Measurements from ENCODE around the gene ZNF148.
"Not testable (repeated sequence)": the region's sequence is repeated elsewhere in the genome, so short reads cannot be mapped to it uniquely, and the experiment has no call there.

Gene ZNF148

DNA sequence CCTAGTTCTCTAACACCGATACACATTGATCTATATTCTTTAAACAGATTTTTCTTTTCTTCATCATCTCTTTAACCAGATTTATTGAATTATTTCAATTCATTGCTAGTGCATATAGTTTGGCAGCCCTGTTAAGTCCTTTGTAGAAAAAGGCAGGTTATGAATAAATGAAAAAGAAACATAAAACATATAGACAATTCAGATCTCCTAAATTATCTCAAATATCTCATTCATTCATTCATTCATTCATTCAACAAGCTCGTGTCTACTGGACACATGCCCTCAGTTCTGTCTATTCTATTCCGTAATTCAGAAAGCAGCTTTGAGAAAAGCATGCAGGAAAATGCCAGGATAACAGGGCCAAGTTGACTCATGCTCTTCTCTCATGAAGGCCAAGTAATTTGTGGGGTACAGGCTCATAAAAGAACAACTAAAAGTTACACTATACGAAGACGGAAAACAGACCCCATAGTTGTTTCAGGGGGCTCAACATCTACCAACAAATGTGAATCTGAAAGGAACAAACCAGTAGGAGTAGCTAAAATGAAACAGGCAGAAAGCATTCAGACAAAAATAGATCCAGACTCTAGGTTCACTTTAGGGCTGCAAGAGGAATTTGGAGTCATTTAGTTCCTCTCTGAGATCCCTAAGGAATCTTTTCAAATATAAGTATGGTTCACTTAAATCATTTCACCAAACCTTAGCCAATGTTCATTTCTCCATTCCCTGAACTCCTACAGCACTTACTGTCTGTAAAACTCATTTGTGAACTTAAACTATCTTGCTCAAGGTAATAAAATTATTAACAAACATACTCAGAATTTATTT, 7.5 kb downstream of the ZNF148 start:
- DNase-seq: no peak

DNA sequence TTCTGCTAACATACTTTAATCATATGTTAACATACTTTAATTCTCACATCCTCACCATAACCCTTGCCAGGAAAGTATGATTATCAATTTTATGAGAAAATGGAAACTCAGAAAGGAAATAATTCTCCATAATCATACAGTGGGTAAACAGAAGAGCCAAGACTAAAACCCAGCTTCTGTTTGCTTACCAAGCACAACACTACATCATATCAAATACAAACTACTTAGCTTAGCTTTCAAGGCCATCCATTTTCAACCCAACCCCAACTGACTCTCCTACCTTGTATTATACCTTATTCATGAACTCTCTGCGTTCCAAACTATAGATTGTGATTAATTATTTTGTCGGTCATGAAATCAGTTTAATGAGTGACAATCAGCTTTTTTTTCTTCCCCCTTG, 9.0 kb downstream of the ZNF148 start:
- DNase-seq: no peak

- no peak for DNase-seq
Observed at GRCh38 chr3:125359700-125360099, 15.4 kb downstream of the ZNF148 start.

DNA sequence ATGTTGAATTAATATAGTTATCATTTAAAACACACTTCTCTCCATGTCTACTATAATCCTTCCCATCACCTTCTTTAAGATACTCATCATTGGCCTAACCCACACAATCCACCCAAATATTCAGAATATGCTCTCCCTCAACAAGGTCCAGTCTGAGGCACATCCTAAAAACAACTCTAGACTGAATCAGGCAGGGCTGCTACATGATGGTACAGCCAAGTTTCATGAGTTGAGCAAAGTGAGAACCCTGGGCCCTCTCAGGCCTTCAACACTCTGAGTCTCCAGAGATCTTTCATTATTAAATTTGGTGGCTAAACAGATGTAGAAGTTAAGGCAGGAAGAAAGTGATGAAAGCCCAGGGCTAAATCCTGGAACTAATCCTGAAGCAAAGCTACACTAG, 16.2 kb downstream of the ZNF148 start:
- no peak for DNase-seq

GRCh38 chr3:125357837-125358236, 17.3 kb downstream of the ZNF148 start:
- no peak for DNase-seq

GRCh38 chr3:125357032-125357658, 18.0 kb downstream of the ZNF148 start:
- peak; percentile 35 for DNase-seq

DNA sequence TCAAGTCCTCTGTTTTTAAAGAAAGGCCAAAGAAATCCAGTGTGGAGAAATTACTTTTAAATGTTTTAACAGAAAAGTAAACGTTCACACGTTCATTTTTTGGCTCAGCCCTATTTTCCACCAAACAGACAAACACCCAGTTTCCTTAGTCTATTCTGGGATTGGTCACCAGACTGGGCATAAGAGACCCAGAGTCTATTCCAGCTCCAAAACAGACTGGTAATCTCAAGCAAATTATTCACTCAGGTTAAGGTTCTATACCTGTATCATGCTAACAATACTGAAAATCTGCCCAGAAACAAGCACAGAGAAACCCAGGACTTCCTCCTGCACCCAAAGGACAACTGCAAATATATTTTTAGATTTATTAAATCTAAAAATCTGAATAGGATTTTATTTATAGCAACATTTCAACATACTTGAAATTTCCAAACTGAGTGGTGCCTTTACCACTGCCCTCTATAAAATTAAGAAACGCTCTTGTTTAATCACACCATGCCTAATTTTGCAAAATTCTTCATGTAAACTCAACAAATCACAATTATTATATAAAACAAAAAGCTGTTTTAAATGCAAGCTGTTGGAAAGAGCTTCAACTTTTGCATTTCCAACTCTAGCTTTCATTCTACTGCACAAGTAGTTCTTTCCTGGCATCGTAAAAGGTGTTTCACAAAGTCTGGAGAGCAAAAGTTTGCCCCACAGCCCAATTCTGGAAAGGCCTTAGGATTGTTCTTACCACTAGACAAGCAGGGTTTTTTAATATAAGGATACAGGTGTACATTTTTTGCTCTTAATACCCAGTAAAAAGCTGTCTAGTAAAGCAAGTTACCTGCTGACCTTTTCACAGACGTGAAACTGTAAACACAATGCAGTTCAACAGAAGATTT, 18.7 kb downstream of the ZNF148 start:
- no peak for DNase-seq

DNA sequence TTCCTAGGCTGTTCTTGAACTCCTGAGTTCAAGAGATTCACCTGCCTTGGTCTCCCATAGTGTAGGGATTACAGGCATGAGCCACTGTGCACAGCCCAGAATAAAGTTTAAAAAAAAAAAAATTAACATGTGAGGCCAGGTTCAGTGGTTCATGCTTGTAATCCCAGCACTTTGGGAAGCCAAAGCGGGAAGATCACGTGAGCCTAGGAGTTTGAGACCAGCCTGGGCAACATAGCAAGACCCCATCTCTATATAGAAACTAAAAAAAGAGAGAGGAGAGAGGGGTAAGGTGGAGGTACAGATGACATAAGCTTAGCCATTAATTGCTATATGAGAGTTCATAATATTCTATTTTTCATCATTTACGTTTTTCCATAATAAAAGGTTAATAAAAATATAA, 21.5 kb downstream of the ZNF148 start:
- DNase-seq: no peak

GRCh38 chr3:125353128-125353527, 22.0 kb downstream of the ZNF148 start:
- no peak for DNase-seq

DNA sequence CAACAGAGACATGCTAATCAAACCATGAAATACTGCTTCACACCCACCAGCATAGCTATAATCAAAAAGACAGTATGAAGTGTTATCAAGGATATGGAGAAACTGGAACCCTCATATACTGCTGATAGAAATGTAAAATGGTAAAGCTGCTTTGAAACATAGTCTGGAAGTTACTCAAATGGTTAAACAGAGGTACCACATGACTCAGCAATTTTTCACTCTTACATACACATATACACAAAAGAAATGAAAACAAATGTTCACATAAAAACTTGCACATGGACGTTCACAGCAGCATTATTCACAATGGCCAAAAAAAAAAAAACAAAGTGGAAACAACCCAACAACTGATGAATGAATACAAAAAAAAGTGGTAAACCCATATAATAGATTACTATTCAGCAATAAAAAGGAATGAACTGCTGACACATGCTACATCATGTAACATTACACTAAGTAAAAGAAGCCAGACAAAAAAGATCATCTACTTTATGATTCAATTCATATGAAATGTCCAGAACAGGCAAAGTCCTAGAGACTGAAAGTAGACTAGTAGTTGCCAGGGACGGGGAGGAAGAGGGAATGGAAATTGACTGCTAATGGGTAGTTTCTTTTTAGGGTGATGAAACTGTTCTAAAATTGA, 23.2 kb downstream of the ZNF148 start:
- no peak for DNase-seq

GRCh38 chr3:125351152-125351551, 24.0 kb downstream of the ZNF148 start:
- DNase-seq: no peak

- no peak for DNase-seq
Observed at GRCh38 chr3:125350597-125350996, 24.5 kb downstream of the ZNF148 start.

DNA sequence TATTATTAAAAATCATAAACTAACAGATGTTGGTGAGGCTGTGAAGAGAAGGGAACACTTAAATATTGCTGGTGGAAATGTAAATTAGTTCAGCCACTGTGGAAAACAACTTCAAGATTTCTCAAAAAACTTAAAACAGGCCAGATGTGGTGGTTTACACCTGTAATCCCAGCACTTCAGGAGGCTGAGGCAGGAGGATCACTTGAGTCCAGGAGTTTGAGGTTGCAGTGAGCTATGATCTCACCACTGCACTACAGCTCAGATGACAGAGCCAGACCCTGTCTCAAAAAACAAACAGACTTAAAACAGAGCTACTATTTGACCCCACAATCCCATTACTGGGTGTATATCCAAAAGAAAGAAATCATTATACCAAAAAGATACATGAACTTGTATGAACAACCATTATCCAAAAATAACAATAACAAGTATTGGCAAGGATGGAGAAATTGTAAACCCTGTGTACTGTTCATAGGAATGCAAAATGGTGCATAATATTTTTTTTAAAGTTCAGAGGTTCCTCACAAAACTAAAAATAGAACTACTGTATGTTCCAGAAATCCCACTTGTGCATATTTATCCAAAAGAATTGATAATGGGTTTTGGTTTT, 25.5 kb downstream of the ZNF148 start:
- no peak for DNase-seq

- no peak for DNase-seq
Observed at GRCh38 chr3:125349055-125349454, 26.1 kb downstream of the ZNF148 start.

DNA sequence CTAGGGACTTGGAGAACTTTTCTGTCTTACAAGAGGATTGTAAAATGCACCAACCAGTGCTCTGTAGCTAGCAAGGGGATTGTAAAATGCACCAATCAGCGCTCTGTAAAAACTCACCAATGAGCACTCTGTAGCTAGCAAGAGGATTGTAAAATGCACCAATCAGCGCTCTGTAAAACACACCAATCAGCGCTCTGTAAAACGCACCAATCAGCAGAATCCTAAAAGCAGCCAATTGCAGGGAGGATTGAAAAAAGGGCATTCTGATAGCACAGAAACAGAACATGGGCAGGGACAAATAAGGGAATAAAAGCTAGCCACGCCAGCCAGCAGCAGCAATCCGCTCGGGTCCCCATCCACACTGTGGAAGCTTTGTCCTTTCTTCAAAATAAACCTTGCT, 31.8 kb downstream of the ZNF148 start:
- not testable (repeated sequence) for DNase-seq

- no peak for DNase-seq
Observed at GRCh38 chr3:125340121-125340520, 35.0 kb downstream of the ZNF148 start.

GRCh38 chr3:125337506-125337905, 37.6 kb downstream of the ZNF148 start:
- no peak for DNase-seq

DNA sequence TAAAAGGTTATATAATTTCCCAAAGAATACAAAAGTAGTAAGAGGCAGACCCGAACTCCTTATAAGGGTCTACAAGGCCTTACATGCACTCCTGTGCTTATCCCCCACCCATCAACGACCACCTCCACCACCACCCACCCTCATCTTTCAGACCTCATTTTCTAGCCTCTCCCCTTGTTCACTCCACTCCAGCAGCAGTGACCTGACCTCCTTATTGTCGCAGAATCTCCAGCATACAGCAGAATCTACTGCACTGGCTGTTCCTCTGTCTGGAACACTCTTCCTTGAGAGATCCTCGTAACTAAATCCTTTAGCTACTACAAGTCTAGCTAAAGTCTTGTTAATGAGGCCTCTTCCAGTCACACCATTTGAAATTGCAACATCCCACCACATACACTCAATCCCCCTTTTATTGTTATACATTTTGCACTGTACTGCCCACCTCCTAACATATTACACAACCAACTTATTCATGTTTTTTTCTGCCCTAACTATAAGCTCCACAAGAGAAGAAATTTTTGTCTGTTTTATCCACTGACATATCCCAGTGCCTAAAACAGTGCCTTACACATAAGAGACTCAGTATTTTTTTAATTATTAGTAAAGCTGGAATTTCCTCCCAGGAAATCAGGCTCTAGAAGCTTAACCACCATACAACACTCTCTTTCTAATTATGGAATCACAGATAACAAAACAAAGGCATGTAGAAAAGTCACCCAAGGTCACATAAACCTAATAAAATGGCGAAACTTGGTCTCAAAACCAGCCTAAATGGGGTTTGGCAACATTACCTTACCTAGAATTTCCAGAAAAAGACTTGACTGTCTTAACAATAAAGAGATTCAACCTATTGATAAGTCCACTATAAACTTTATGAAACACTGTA, 40.2 kb downstream of the ZNF148 start:
- no peak for DNase-seq

GRCh38 chr3:125332504-125332903, 42.6 kb downstream of the ZNF148 start:
- DNase-seq: no peak

DNA sequence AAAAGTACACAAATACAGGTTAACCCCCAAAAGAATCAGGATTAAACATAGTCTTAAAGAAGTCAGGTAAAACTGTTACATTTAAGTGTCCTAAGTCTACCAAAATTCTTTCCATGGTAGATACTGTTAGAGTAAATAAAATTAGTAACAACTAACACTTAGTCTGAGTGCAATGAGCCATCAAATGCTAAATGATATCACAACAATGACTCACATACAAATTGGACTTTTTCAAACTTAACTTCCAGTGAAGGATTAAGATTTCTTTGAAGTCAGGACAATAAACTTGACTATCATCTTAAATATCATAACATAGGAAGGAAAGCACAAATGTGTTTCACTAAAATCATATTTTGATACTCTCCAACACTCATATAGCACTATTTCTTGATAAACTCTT, 43.9 kb downstream of the ZNF148 start:
- no peak for DNase-seq

DNA sequence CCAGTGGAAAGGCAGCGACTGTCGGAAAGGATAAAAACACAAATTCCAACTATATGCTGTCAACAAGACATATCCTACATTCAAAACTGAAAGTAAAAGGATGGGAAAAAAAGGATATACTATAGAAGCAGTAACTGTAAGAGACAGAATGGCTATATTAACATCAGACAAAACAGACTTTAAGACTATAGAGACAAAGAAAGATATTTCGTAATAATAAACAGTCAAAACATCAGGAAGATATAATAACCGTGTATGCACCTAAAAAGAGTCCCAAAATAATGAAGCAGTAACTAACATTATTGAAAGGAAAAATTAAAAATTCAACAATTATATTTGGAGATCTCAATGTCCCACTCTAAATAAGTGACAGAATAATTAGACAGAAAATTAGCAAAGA, 48.2 kb downstream of the ZNF148 start:
- DNase-seq: no peak

GRCh38 chr3:125325746-125326145, 49.4 kb downstream of the ZNF148 start:
- DNase-seq: no peak

All from activated T-cell treated with anti-CD3 and anti-CD28 coated beads for 4 hours (primary cell).